ENCODE results near the gene LTF.

DNA sequence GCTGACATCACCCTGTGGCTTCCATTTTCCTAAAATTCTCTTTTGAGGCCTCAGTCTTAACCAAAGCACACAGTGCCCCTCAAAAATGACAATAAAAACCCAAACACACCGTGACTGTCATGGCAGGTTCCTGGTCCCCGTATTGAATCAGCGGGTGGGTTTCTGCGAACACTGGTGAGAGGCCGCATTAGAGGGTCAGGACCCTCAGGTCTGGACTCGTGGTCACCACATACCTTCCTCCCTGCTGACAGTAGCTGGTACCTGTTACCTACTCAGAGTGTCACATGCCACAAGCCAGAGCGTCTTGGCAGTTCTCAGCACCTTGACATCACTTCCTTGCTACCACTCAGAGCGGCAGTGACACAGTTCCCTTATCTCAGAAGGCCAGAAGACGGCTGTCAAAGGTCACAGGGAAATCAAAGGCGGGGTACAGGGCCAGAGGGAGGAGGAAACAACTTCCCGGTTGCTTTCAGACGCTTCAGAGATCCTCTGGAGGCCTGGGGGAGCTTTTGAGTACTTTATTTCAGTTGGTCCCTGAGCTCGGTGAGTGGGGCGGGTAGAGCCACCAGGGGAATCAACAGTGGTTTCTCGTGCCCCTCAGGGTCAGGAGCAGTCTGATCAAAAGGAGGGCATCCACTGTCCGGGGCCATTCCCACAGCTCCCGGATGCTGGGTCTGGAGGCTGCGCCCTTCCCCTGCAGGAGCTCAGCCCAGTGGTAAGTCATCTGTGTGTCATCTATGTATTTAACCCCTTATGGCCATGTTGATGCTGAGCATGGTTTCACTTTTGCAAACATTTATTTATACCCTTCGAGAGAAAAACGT lies 57.7 kb downstream of the LTF start, which contains the start of the genes CCR5AS and CCRL2:
- TF ChIP-seq CTCF (IDR thresholded peaks at IDR 0.05; ENCODE audit: low read depth, low read length, poor library complexity, severe bottlenecking) (no peak), EZH2phosphoT487 (IDR thresholded peaks at IDR 0.05; ENCODE audit: borderline replicate concordance, low read length) (no peak)
